ENCODE measurements around the gene GMDS.

The GMDS gene

GRCh38 chr6:1722801-1723200, 522.6 kb downstream of the GMDS start:
- DNase-seq: no peak

- DNase-seq: no peak
These were observed 524.6 kb downstream of the GMDS start for GRCh38 chr6:1720620-1721322.

GRCh38 chr6:1719922-1720321, 525.5 kb downstream of the GMDS start:
- DNase-seq: no peak

- DNase-seq: no peak
These were observed 528.5 kb downstream of the GMDS start for GRCh38 chr6:1716868-1717267.

- DNase-seq: no peak
These were observed 529.0 kb downstream of the GMDS start for GRCh38 chr6:1716396-1716795.

- no peak for DNase-seq
These were observed 530.1 kb downstream of the GMDS start for GRCh38 chr6:1715336-1715735.

GRCh38 chr6:1714654-1715053, 530.8 kb downstream of the GMDS start:
- no peak for DNase-seq

- DNase-seq: no peak
These were observed 532.3 kb downstream of the GMDS start for GRCh38 chr6:1713016-1713600.

- no peak for DNase-seq
These were observed 533.0 kb downstream of the GMDS start for GRCh38 chr6:1712451-1712850.

- DNase-seq: no peak
These were observed 534.3 kb downstream of the GMDS start for GRCh38 chr6:1711136-1711535.

GRCh38 chr6:1709234-1709641, 536.2 kb downstream of the GMDS start:
- no peak for DNase-seq

- no peak for DNase-seq
These were observed 536.6 kb downstream of the GMDS start for GRCh38 chr6:1708820-1709219.

GRCh38 chr6:1708122-1708521, 537.3 kb downstream of the GMDS start:
- DNase-seq: no peak

- no peak for DNase-seq
These were observed 539.8 kb downstream of the GMDS start for GRCh38 chr6:1705630-1706029.

- DNase-seq: no peak
These were observed 540.2 kb downstream of the GMDS start for GRCh38 chr6:1705183-1705582.

GRCh38 chr6:1704711-1705110, 540.7 kb downstream of the GMDS start:
- no peak for DNase-seq

GRCh38 chr6:1703923-1704322, 541.5 kb downstream of the GMDS start:
- no peak for DNase-seq

- DNase-seq: no peak
These were observed 542.1 kb downstream of the GMDS start for GRCh38 chr6:1703091-1703855.

GRCh38 chr6:1702580-1703051, 542.8 kb downstream of the GMDS start:
- DNase-seq: no peak

- DNase-seq: no peak
These were observed 543.6 kb downstream of the GMDS start for GRCh38 chr6:1701668-1702353.

- no peak for DNase-seq
These were observed 545.0 kb downstream of the GMDS start for GRCh38 chr6:1700278-1700967.

- no peak for DNase-seq
These were observed 546.9 kb downstream of the GMDS start for GRCh38 chr6:1698527-1698926.
